GM12872 (cell line): Measurements from ENCODE around the gene VPS41.

Source experiments
- CTCF ChIP-seq: IDR thresholded peaks from 3 replicates; pipeline ENCODE4 v1.5.1; 2011; ENCODE audit warnings: low read depth, mild to moderate bottlenecking, low read length, moderate library complexity; ENCODE audit not compliant: insufficient read depth

VPS41 gene

GRCh38 chr7:38838725-38839385, 70.1 kb downstream of the VPS41 start:
- no peak for TF ChIP-seq CTCF

GRCh38 chr7:38834357-38834756, 74.6 kb downstream of the VPS41 start:
- no peak for TF ChIP-seq CTCF

GRCh38 chr7:38833329-38833728, 75.7 kb downstream of the VPS41 start:
- no peak for TF ChIP-seq CTCF

- no peak for TF ChIP-seq CTCF
Observed at GRCh38 chr7:38831259-38831996, 77.6 kb downstream of the VPS41 start.

- no peak for TF ChIP-seq CTCF
Observed at GRCh38 chr7:38830826-38831225, 78.2 kb downstream of the VPS41 start.

- no peak for TF ChIP-seq CTCF
Observed at GRCh38 chr7:38829488-38830165, 79.4 kb downstream of the VPS41 start.

GRCh38 chr7:38828026-38828425, 81.0 kb downstream of the VPS41 start:
- TF ChIP-seq CTCF = no peak
